SKM-1 treated with dmso at 0.1 percent for 144 hours (cell line): ENCODE measurements around the gene GCNT4.

Experiments
- DNase-seq: peaks from one replicate; lab custom pipeline; 2025; ENCODE audit not compliant: unreplicated experiment; lab: John Stamatoyannopoulos, UW

The GCNT4 gene

GRCh38 chr5:75051217-75051751, 1.1 kb downstream of the GCNT4 start:
- no peak for DNase-seq

DNA sequence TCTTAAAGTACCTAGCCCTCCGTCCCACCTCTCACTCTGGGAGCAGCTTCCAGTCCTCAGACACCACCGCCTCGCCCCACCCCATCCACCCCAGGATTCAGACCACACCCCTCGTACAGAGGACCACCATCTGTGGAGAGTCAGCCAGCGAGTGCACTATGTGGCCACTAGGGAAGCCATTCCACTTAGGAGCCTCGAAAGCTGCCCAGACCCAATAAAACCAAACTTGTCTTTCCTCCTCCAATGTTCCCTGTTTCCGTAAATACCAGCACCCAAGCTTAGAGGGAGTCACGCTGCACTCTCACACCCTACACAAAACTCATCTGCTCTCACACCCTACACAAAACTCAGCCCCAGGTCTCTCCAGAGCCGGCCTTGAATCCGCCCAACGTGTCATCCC, 1.9 kb downstream of the GCNT4 start:
- DNase-seq, result no peak

GRCh38 chr5:75049456-75050351, 2.7 kb downstream of the GCNT4 start:
- DNase-seq, result peak; percentile 38

- no peak for DNase-seq
These were observed 3.9 kb downstream of the GCNT4 start for GRCh38 chr5:75048457-75048953.

DNA sequence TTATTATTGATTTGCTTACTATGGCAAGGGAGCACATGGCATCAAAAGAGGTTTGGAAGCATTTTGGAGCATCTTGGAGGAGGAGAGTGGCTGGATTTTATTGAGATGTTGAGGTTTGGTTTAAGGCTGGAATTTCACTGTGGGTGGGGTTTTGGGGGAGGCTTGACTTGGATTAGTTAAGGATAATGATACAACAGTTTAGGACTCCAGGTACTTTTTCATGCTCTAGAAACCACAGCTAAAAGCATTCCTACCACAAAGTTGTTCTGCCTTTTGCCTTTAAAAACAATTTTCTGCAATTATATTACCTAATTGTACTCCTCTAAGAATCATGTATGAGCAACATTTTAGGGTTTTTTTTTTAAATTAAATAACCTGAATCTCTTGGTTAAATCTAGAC, 5.0 kb downstream of the GCNT4 start:
- no peak for DNase-seq

DNA sequence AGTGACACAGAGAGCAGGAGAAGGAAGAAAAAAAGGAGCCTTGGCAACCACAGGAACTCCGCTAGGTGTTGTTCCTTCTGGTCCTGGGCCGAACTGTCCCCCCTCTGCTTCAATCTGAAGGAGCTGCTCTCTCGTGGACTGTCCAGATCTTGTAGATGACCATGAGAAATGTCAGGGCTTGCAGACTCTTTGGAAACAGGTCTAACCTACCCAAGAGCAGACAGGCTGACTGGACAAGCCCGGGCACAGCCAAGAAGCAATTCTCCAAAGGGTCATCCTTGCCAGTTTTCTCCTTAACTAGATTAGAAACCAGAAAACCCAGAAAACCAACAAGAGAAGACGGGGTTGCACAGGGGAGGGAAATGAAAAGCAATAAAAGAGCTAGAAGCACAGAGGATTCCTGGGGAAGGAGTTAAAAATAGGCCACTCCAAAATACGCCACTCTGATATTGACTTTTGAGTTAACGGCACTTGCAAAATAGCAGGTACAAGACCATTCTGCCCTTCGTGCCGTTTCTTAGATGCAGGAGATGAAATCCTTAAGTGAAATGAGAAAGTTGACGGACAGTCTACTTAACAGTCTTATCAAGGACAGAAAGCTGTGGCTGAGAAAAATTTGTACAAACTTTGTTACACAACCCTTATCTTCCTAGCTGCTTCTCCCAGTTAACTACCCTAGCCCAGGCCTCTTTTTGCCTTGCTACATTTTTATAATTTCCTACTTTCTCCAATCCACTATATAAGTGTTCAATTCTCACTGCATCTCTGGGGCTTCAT, 5.8 kb downstream of the GCNT4 start:
- DNase-seq, result no peak

DNA sequence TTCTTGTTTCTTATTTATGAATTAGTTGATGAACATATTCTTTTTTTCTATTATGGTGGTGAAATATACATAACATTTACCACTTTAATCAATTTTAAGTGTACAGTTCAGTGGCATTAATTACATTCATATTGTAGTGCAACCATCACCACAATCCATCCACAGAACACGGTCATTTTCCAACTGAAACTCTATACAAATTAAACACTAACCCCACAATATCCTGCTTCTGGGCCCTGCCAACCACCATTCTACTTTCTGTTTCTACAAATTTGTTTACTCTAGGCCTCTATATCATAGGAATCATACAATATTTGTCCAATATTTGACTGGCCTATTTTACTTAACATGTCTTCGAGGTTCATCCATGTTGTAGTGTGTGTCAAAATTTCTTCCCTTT, 7.3 kb downstream of the GCNT4 start:
- no peak for DNase-seq

DNA sequence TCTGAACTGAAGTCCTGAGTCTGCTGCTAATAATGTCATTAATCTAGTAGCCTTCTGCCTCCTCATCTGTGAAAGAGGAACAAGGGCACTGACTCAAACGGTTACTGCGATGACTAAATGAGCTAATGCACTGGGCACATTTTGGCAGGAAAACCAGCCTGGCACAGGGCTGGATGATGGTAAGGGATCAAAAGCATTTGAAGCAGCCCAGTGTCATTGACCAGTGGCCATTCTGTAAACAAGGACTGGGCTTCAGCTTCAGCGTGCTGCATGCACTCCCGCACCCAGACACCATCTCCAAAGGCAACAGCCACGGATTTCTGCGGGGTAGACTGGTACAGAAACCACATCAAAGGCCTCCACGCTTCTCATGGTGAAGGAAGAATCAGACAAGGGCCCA, 8.0 kb downstream of the GCNT4 start:
- no peak for DNase-seq

DNA sequence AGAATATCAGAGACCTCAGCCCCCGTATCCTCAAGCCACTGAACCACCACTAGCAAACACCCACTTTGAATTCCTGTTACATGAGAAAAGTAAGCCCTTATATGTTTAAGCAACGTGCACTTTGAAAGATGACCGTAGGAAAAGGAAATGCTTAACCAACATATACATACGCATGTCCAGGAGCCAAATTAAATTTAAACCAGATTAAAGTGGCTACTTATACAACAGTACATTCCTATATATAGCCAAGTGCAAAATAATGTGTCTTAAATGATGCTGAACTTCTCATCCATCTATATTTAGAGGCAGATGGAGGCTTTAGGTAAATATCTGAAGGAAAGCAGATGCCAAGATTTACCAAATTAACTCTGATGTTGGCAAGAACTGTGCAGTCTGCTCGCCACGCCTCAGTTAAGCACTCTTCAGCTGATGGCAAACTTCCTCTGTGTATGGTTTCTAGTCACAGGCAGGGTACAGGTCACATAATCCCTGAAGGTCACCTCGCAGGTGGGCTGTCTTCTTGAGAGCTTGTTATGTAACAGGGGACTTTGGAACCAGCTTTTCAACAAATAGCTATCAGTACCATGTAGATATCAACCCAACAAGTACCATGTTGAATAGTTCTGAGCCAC, 8.6 kb downstream of the GCNT4 start:
- DNase-seq, result no peak

GRCh38 chr5:75042522-75042921, 9.8 kb downstream of the GCNT4 start:
- no peak for DNase-seq

- DNase-seq, result no peak
These were observed 11.4 kb downstream of the GCNT4 start for GRCh38 chr5:75040973-75041372.

GRCh38 chr5:75037106-75037505, 15.3 kb downstream of the GCNT4 start:
- no peak for DNase-seq

- DNase-seq, result no peak
These were observed 18.1 kb downstream of the GCNT4 start for GRCh38 chr5:75034137-75034739.

DNA sequence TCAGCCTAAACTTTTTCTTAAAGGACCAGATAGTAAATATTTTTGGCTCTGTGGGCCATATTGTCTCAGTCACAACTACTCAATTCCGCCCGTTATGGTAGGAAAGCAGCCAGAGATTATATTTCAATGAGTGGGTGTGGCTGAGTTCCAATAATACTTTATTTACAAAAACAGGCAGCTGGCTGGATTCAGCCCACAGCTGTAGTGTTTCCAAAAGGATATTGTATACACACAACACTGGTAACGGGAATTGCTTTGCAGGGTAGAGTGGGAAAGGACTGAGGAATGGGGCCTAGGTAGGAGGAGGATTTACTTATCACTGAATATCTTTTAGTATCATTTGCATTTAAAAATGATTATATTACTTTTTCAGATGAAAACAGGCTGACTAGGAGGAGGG, 21.0 kb downstream of the GCNT4 start:
- no peak for DNase-seq

GRCh38 chr5:75028090-75028489, 24.3 kb downstream of the GCNT4 start:
- no peak for DNase-seq

DNA sequence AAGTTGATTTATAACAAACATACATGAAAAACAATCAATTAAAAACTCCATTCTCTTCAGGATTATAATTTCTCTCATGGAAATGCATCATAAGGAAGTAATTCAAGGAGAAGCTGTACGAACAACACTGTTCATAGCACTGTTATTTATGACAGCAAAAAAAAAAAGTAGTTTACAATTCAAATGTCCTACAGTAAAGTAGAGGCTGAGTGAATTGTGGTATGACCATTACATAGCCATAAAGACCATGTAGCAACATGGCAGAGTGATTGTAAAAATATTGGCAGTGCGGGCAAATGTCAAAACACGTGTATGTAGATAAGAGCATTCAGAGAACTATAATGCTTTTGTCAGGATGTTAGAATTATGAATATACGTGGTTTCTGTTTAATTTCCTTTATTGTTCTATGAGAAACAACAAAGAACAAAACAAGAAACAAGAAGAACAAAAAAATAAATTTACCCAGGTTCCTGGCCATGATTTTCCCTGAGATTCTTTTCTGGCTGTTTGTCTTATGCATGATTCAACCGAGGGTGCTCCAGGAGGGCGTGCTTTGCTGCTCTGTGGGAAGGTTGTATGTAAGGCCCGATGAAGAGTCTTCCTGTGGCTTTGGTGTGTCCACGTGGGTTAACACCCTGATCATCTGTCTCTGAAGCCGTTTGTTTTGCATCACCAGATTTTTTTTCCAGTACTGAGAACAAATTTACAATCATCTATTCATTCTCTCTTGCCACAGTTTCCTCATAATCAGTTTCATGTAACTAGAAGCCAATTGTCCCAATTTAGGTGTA, 28.8 kb downstream of the GCNT4 start:
- DNase-seq, result no peak

DNA sequence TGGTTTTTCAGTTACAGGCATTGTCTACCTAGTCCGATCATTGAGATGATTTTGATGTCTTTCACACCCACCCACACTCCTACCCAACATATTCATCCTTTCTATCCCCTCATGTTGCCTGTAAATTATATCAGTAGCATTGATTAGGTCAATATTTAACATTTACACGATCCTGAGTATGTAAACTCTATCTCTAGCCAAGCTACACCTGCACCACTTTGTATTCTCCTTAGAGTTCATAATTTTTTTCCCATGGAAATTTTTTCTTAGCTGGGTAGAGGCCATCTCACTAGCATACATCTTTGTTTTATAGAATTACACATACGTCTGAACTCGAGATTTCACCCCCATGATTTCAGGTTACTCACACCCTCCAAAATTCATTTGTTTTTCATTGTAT, 30.6 kb downstream of the GCNT4 start:
- DNase-seq, result no peak

DNA sequence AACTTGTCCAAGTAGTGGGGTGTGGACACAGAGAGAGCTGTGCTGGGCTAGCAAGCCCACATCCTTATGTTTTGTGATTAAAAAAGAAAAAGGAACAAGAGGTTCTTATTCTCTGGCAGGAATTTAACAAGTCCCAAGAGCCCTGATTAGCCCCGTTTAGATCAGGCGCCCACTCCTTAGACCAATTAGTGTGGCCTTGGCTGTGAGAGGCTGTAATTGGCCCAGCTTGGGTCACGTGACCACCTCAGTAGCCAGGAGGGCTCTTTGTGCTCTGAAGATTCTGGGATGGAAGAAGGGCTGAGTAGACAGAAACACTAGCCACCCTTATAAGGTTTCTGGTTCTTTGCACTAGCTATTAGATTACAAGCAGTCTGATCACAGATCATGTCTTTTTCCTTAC, 31.1 kb downstream of the GCNT4 start:
- DNase-seq, result no peak

DNA sequence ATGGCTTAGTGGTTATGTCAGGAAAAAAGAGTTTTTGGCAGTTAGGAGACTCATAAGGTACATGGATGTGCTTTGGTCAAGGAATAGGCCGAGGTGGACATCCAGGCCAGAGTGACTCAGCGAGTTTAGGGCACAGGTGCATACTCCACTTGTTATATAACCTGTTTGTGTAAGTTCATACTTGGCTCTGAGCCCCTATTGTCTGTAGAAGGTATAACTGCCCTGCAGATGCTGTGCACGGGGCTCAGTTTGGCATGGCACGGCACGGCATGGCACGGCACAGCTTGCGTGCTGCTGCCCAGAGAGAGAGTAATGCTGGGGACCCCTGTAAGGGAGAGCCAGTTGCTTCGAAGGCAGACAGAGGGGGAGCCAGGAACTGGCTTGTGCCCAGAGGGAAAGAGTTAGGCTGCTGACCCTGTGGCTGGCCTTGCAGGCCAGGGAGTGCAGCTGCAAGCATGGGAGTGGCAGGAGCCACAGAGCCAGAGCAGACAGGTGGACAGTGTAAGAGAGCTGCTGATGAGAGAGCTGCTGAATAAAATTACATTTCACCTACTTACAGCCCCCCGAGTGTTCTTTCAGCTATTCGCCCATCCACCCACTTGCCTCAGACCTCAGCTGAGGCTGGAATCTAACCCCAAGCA, 32.2 kb downstream of the GCNT4 start:
- DNase-seq, result no peak
